K562 (cell line): Measurements from ENCODE around the gene TTN. TPM values are rescaled to one million over a fixed set of nuclear protein-coding genes. Genes with fewer than 3 reads are reported as not detected.

Experiments
- ATF7 ChIP-seq: fragments of 450-650 bp; IDR thresholded peaks from 2 replicates; pipeline ENCODE4 v1.7.1; 2014; ENCODE audit warnings: mild to moderate bottlenecking, moderate library complexity
- DPF2 ChIP-seq: fragments of 450-650 bp; IDR thresholded peaks from 2 replicates; pipeline ENCODE4 v1.6.1; 2016
- ESRRA ChIP-seq: fragments of 450-650 bp; IDR thresholded peaks from 2 replicates; pipeline ENCODE4 v1.6.1; 2014; ENCODE audit warnings: low read depth, mild to moderate bottlenecking, moderate library complexity, borderline replicate concordance
- GATAD2B ChIP-seq: fragments of 450-650 bp; IDR thresholded peaks from 2 replicates; pipeline ENCODE4 v1.6.1; 2017; ENCODE audit warnings: mild to moderate bottlenecking, borderline replicate concordance
- KAT2B ChIP-seq: IDR thresholded peaks from one replicate; pipeline ENCODE4 v1.6.1; 2012; ENCODE audit warnings: low read depth, mild to moderate bottlenecking, control low read depth, inconsistent platforms, low read length, moderate library complexity
- KLF16 ChIP-seq: IDR thresholded peaks from 2 replicates; pipeline ENCODE4 v1.6.1; 2016; ENCODE audit warnings: antibody characterized with exemption
- LCOR ChIP-seq: sonication (generic); formaldehyde crosslinking; IDR thresholded peaks from 2 replicates; pipeline ENCODE4 v1.8.0; 2022; ENCODE audit warnings: mild to moderate bottlenecking, missing genetic modification reagents
- LEF1 ChIP-seq: fragments of 450-650 bp; IDR thresholded peaks from 2 replicates; pipeline ENCODE4 v1.6.1; 2016; ENCODE audit warnings: mild to moderate bottlenecking
- SMARCC2 ChIP-seq: fragments of 450-650 bp; IDR thresholded peaks from 2 replicates; pipeline ENCODE4 v1.6.1; 2017; ENCODE audit warnings: antibody characterized with exemption, moderate library complexity, mild to moderate bottlenecking, low read depth
- SRSF9 ChIP-seq: fragments of 200-400 bp; formaldehyde crosslinking; IDR thresholded peaks from 2 replicates; pipeline ENCODE4 v1.6.1; 2017; ENCODE audit warnings: low read depth, low read length, borderline replicate concordance
- YY1 ChIP-seq, 3 experiments: IDR thresholded peaks; 2 replicates each; pipeline ENCODE4 v1.6.1; 2011; ENCODE audit warnings: low read length in 2 of 3, mild to moderate bottlenecking in 2 of 3, moderate library complexity in 2 of 3, borderline replicate concordance in 1 of 3, control low read depth in 1 of 3, low read depth in 1 of 3; ENCODE audit not compliant: insufficient read depth in 3 of 3, insufficient replicate concordance in 2 of 3, control insufficient read depth in 1 of 3, insufficient read length in 1 of 3; ENCODE audit errors: extremely low read depth in 1 of 3
- ZNF436 ChIP-seq: fragments of 250-450, 450-650 bp; sonication (Bioruptor Pico); formaldehyde crosslinking; IDR thresholded peaks from 2 replicates; pipeline ENCODE4 v1.7.0; 2020; ENCODE audit warnings: mild to moderate bottlenecking
- polyA plus RNA-seq, 8 experiments: library from polyadenylated mRNA; depleted of rRNA in 4 of 8; stranded (reverse) in 5 of 8; unstranded in 3 of 8; fragments of >200 nt; fragmentation: Nextera tagmentation in 2 of 8; fragmentation: Illumina TruSeq in 1 of 8; extraction: Ambion mirVana in 2 of 8; extraction: Trizol in 1 of 8; gene quantifications; 2 replicates each; pipeline versions ENCODE4 v1.2.1 to v1.2.3, GENCODE V29; 2011 to 2014; ENCODE audit warnings: inconsistent platforms in 1 of 8, missing spikeins in 1 of 8
- total RNA-seq, 7 experiments: library from RNA; depleted of rRNA in 6 of 7; stranded (reverse); fragments of >200 nt in 6 of 7; fragmentation: Illumina TruSeq in 2 of 7; extraction: Trizol in 2 of 7; gene quantifications; 2 replicates each; pipeline versions ENCODE4 v1.2.1 to v1.2.3, GENCODE V29; 2011 to 2021; ENCODE audit warnings: low replicate concordance in 1 of 7
- TF ChIP-seq, protein P1 (sequence below): fragments of 250-450 bp; sonication (Bioruptor Pico); IDR thresholded peaks from 2 replicates; pipeline ENCODE4 v1.4.0; 2020; ENCODE audit warnings: mild to moderate bottlenecking
- TF ChIP-seq, protein P2 (sequence below): fragments of 450-650 bp; IDR thresholded peaks from 2 replicates; pipeline ENCODE4 v1.7.0; 2016; ENCODE audit warnings: borderline replicate concordance
- TF ChIP-seq, protein P3 (sequence below), 2 experiments: fragments of 450-650 bp; formaldehyde crosslinking in 1 of 2; IDR thresholded peaks; 2 replicates each; pipeline versions ENCODE4 v1.4.0 to v1.6.1; 2014 to 2020; ENCODE audit warnings: mild to moderate bottlenecking in 2 of 2, borderline replicate concordance in 1 of 2, low read depth in 1 of 2

Gene TTN
- total and polyA plus RNA-seq, 9 of the 15 experiments (the other 6 are each of a cell fraction or from before 2014, with no cell fraction given) = under 0.01 to 0.20 (median 0.04) TPM; not detected in 1

DNA sequence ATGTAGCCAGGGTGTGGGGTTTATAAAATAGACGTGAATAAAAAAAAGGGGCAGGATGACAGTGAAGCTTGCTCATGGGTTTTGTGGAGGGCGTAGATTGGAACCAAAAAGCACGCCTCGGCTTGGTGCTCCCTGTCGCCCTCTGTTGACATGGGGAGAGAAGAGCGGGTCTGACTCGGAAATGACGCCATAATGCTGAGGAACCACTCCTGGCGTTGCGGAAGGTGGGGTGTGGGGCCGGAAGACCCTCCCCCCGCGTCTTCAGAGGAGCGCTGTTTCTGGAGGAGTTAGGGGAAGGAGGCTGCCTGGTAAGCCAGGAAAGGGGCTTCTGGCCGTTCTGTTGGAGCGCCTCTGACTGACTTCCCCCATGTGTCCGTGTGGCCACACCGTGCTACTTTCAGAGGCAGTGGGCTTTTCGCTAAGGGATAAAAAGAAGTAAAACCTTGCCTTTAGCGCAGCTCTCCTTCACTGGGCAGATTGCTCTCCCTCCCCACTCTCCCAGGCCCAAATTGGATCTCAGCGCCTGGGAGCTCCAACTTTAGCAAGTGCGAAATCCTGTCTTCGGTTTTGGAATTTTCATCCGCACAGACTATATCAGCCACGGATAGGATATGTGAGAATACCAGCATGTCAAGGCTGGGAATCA lies 284.1 kb downstream of the TTN start (continued):
- TF ChIP-seq, protein P1, sequence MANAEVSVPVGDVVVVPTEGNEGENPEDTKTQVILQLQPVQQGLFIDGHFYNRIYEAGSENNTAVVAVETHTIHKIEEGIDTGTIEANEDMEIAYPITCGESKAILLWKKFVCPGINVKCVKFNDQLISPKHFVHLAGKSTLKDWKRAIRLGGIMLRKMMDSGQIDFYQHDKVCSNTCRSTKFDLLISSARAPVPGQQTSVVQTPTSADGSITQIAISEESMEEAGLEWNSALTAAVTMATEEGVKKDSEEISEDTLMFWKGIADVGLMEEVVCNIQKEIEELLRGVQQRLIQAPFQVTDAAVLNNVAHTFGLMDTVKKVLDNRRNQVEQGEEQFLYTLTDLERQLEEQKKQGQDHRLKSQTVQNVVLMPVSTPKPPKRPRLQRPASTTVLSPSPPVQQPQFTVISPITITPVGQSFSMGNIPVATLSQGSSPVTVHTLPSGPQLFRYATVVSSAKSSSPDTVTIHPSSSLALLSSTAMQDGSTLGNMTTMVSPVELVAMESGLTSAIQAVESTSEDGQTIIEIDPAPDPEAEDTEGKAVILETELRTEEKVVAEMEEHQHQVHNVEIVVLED (CRISPR knock-in tag) = 0 out of 2 replicates have a peak, but pooled peaks have one; percentile 27
- TF ChIP-seq KLF16 = peak; percentile 68; the same call in 1 of the 2 replicates
- 0 out of 2 replicates have a peak, but pooled peaks have one; percentile 15 for TF ChIP-seq GATAD2B
- no peak for TF ChIP-seq KAT2B
- TF ChIP-seq ZNF436 (CRISPR knock-in tag) = no peak
- TF ChIP-seq, protein P2, sequence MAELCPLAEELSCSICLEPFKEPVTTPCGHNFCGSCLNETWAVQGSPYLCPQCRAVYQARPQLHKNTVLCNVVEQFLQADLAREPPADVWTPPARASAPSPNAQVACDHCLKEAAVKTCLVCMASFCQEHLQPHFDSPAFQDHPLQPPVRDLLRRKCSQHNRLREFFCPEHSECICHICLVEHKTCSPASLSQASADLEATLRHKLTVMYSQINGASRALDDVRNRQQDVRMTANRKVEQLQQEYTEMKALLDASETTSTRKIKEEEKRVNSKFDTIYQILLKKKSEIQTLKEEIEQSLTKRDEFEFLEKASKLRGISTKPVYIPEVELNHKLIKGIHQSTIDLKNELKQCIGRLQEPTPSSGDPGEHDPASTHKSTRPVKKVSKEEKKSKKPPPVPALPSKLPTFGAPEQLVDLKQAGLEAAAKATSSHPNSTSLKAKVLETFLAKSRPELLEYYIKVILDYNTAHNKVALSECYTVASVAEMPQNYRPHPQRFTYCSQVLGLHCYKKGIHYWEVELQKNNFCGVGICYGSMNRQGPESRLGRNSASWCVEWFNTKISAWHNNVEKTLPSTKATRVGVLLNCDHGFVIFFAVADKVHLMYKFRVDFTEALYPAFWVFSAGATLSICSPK = no peak
- TF ChIP-seq DPF2 = 0 out of 2 replicates have a peak, but pooled peaks have one; percentile 19
- TF ChIP-seq ESRRA = peak; percentile 29; the same call in 1 of the 2 replicates
- TF ChIP-seq LEF1 = no peak
- TF ChIP-seq LCOR (CRISPR knock-in tag) = peak; percentile 59; the same call in 1 of the 2 replicates
- peak; percentile 96 for TF ChIP-seq ATF7
- no peak for TF ChIP-seq SMARCC2
- TF ChIP-seq SRSF9 = no peak
- TF ChIP-seq YY1 (IDR thresholded peaks at IDR 0.05; ENCODE audit: borderline replicate concordance in 1 of 3, control insufficient read depth in 1 of 3, extremely low read depth in 1 of 3, insufficient read depth in 3 of 3, insufficient read length in 1 of 3, insufficient replicate concordance in 2 of 3, low read depth in 1 of 3, low read length in 2 of 3) = peak in 2 of 3 experiments; percentile 24 to 38
- TF ChIP-seq, protein P3, sequence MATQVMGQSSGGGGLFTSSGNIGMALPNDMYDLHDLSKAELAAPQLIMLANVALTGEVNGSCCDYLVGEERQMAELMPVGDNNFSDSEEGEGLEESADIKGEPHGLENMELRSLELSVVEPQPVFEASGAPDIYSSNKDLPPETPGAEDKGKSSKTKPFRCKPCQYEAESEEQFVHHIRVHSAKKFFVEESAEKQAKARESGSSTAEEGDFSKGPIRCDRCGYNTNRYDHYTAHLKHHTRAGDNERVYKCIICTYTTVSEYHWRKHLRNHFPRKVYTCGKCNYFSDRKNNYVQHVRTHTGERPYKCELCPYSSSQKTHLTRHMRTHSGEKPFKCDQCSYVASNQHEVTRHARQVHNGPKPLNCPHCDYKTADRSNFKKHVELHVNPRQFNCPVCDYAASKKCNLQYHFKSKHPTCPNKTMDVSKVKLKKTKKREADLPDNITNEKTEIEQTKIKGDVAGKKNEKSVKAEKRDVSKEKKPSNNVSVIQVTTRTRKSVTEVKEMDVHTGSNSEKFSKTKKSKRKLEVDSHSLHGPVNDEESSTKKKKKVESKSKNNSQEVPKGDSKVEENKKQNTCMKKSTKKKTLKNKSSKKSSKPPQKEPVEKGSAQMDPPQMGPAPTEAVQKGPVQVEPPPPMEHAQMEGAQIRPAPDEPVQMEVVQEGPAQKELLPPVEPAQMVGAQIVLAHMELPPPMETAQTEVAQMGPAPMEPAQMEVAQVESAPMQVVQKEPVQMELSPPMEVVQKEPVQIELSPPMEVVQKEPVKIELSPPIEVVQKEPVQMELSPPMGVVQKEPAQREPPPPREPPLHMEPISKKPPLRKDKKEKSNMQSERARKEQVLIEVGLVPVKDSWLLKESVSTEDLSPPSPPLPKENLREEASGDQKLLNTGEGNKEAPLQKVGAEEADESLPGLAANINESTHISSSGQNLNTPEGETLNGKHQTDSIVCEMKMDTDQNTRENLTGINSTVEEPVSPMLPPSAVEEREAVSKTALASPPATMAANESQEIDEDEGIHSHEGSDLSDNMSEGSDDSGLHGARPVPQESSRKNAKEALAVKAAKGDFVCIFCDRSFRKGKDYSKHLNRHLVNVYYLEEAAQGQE (IDR thresholded peaks at IDR 0.05; ENCODE audit: borderline replicate concordance) = no peak; the same call in 1 of the 2 replicates
- TF ChIP-seq, protein P3 (CRISPR knock-in tag; IDR thresholded peaks at IDR 0.05; ENCODE audit: low read depth) = peak; percentile 47; the same call in 1 of the 2 replicates
